HS-5 (cell line): ENCODE measurements around the gene CARMIL1.
"Not testable (repeated sequence)": the region's sequence is repeated elsewhere in the genome, so short reads cannot be mapped to it uniquely, and the experiment has no call there.

Source experiments
- DNase-seq: peaks from one replicate; pipeline ENCODE4 v3.0.0-alpha.2; 2012; ENCODE audit warnings: low read depth

Gene CARMIL1

DNA sequence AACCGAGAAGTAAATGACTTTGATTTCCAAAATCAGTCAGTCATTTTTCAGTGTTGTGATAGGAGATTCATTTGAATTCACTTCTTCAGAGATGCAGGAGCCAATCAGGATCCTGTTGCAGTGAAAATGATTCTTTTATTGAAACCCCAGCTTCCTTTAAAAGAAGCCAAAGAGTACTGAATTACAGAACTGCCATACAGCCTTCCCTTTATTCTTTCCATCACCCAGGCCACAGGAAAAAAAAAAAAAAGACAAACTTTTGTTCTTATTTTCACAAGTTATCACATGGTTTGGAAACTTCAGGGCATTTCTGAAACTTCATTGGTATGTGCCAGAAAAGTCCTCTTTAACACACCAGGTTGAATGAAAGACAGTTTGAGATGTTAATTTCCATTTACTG is 1.8 kb upstream of the CARMIL1 start:
- no peak for DNase-seq

DNA sequence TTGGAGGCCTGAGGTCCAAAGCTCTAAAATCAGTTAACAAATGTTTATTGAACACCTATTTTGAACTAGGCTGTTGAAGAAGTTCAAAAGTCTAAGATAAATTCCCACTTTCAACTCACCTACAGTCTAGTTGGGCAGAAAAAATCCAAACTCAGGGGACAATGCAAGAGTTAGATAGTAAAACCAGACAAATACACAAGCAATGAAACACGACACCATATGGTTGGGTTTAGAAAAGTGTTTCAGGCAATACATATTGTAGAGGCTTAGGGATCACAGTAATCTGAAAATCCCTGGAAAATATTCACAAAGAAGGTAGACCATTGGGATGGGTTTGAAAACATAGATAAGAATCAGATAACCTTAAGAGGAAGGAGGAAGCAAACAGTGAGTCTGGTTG is 1.3 kb upstream of the CARMIL1 start:
- DNase-seq: no peak

DNA sequence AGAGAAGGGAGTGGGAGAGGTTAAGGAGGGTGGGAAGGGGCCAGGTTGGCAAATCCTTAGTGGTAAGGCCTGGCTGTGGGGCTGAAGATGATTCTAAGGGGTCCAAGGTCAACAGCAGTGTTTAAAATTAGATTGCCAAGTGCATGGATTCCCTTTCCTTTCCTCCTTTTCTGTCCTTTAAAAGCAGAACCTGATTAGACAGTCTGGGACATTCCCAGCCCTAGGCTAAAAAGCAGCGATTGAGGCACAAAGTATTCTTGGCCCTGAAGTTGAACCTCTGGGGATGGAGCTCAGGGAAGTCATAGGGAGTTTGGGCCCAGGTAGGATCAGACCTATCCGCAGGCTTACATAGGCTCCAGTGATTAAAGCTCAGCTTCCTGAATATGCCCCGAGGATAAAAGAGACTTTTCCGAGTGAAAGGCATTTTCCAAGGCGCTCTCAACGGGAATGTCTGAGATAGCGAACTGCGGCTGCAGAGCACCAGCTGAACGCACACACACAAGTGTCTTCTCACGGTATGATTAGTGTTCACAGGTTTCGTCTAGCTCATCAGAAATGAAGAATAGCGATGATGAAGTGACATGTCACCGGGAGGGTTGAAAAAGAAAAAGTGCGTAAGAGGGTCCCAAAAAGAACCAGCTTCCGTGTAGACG is 787 bp upstream of the CARMIL1 start:
- DNase-seq: peak; percentile 18

DNA sequence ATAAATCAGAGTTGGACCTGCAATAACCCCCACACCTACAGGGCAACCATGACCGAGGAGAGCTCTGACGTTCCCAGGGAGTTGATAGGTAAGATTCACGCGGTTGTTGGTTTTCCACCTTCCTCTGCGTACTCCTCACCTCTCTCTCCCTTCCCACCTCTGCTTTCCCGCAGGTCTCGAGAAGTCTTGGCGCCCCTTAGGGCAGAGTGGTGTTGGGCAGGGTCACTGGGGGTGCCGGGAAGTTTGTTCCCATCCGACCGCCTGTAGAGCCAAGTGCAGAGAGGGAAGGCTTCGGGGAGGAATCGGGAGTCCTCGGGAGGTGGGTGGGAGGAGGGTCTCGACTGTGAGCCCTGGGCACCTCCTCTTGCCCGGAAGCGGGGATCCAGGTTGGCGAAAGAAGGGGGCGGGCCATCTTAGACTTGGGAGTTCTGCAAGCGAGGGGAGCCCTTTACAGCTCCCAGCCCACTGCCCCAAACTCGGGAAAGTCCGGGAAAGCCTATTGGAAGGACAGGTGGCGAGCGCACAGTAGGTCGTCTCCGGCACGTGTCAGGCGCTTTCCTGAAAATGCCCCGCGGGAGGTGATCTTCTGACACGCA is 672 bp downstream of the CARMIL1 start:
- DNase-seq: no peak

DNA sequence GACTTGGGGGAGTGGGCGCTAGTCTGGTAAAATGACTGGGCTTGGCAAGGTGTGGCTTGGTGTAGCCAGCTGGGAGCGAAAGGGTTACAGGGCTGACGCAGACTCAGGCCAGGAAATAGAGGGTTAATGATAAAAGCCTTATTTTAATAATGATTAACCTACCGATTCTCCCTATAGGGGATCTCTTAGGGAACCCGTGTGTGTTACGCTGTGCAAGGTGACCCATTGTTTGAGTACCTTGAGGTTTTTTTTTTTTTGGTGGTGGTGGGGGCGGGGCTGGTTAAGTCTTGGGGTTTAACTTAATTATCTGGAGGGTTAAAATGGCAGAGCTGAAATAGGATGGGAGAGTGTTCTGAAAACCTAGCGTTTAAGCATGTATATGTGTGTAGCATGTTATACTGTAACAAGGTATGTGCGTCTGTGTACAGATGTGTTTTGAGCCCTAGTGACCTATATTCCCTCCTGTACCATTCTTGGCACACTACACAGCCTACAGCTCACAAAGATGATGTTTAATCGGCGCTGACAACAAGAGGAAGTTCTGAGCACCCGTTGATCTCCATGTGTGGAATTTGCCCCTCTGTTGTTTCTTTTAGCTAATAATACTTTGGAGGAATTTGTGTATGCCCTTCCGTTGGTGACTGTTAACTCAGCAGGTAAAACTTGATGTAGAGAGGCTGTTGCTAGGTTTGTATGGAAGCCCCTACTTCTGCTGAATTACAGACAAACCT is 1.3 kb downstream of the CARMIL1 start:
- DNase-seq: no peak

DNA sequence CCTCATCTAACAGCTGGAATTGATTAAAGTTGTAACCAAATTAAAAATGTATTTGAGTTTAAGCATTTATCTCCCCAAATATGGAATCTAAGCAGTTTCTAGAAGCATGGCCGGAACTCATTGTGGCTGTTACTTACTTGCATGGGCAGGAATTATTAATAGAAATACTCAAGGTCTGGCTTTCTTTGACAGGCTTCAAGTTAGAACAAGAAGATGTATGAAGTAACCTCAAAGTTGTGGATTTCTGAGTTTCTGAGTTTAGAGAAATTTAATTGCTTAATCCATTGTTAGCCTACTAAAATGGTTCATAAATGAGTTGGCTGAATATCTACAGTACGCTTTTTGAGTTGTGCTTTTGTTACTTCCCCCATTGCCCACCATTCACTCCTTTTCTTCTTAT is 7.7 kb downstream of the CARMIL1 start:
- DNase-seq: no peak

DNA sequence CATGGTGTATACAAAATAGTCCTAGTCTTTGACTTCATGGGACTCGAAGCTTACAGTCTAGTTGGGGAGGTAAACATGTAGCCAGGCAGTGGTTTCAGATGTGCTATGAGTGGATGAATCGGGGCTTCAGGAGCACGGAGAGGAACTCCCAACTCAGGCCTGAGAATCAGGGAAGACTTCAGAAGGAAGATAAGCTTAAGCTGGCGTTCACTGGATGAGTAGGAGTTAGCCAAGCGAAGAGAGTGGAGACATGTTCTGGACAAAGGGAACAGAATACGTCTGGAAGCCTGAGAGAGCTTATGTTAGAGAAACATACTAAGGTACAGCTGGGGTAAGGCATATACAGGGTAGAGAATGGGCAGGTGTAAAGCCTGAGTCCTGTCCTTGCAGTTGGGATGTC is 8.8 kb downstream of the CARMIL1 start:
- DNase-seq: no peak

DNA sequence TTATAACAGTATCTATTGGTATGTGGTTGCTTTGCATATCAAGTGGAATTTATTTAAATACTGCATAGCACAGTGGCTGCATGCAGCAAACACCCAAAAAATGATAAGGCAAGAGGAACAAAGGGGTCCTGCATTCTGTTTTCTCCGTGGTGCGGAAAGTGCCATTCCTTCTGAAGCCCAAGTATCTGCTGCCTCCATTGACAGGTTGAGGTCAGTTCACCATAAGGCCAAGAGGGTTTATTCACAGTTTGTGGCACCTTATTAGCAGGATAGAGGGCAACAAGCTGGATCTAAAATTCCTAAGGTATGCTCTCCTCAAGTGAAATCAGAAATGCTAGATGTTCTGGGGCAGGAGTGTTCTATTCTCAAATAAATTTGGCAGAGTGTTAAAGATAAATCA is 9.3 kb downstream of the CARMIL1 start:
- no peak for DNase-seq

DNA sequence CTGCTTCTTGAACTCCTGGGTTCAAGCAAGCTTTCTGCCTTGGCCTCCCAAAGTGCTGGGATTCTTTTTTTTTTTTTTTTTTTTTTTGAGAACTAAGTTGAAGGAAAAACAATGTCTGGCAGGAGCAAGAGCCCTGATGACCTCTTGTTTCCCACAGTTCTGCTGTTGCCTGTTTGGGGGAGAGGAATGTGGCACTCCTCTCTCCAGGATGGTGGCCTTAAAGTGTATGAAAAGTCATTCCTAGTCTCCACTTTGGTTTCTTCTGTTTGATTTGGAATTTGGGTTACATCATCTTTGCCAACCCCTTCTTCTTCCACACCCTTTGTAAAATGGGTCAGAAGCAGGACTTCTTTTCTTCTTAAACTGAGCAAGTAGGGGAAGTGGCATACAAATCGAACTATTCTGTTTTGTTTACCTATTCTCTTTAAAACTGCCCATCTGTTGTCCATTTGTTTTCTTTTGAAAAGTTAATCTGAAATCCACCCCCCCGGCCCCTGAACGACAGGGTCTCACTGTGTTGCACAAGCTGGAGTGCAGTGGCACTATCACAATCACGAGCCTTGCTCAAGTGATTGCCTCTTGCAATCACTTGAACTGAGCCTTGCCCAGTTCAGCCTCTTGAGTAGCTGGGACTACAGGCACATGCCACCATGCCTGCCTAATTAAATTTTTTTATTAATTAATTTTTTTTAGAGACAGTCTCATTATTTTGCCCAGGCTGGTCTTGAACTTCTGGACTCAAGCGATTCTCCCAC is 11.3 kb downstream of the CARMIL1 start:
- no peak for DNase-seq

DNA sequence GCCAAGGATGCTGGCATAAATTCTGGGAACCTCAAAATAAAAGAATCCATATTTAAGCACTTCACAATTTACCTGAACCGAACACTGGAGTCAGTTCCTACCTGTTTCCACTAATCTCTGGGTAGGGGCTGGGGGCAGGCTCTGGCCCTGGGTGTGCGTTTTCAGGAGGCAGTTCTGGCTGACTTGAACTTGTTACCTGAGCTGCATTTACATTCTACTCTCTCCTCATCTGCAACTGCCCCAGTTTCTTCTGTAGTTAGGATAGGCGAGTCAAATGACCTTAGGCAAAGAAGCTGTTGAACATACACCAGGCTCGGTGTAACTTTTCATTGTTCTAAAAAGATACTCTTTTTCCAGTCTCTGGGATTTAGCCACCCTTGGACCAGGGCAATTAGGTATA is 13.2 kb downstream of the CARMIL1 start:
- no peak for DNase-seq

DNA sequence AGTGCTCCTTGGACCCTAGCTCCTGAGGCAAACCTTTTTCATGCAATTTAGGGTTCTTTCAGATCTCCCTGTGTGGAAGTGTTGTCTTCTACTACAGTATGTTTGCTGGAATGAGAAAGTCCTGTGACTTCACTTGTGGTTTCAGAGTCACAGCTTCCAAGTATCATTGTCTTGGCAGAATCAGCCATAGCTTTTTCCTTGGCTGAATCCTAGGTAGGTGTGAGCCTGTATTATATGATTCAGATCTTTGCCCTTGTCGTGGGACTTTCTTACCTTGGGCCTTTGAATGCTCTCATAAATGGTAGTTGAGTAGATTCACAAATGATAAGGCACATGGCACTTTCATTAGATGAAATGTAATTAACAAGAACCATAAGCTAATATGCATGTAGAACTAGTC is 16.5 kb downstream of the CARMIL1 start:
- no peak for DNase-seq

DNA sequence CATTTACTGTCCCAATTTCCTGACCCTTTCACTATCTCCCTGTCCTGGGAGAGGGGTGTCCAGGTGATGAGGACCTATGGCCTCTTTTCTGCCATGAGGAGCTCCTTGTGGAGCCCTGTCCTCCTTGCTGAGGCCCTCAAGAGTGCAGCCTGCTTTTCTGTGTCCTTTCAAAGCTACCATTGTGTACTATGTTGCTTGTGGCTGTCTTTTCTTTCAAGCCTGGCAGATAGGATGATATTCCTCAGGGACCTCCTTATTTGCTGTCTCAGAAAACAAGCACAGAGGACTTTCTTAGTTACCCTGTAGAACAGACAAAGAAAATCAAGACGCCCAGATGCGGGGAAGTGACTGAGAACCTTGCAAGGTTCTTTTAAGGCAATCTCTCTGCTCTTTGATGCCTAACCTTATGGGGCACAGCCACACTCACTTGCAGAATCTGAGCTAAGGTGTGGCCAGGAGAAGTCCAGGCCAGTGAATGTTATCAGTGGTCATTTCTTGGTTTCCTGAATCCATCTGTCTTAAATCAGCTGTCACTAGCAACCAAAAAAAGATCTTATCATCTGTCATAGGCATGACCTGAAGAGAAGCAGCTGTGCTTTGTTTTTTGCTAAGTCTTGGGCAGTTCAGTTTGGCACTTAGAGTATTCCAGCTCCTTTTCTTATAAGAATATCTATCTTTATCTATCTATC is 17.2 kb downstream of the CARMIL1 start:
- no peak for DNase-seq

DNA sequence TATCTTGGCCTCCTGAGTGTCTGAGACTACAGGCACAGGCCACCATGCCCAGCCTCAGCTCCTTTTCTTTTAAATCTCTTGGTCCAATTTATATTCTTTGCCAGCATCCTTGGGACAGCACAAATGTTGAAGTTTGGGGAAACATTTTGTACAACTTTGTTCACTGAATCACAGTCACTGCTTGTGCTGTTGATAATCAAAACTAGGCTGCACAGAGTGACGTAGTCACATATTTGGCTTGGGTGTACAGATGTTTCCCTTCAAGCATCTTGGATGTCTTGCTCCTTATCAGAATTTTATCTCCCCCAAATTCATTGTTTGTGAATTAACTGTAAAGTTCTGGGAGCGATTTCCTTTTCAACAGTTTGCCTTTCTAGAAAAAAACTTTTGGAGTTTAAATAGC is 17.9 kb downstream of the CARMIL1 start:
- DNase-seq: no peak

DNA sequence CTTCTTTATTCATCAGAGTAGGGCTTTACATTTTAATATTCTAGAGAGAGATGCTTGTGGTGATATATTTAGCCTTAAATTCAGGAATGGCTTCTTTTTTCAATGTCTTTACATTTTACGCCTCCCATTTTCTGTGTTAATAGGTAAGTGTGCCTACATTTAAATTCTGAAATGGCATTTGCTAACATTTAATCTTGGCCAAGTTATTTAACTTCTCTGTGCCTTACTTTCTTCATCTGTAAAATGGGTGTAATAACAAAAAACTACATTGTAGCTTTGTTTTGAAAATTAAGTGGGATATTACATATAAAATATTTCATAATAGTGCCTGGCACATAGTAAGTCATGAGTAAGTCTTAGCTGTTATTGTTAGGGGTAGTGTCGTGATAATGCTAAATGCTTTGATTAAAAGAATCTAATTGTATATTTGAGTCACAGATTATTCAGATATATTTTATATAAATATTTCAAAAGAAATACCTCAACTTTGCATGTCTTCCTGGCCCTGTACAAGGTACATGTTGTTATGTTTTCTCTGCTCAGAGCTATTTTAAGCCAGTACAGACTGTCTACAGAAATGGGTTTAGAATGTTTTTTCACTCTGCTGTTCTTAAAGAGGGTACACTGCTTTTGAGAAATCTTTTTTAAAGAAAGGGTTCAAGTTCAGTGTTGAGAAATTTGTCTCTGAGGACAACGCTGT is 18.8 kb downstream of the CARMIL1 start:
- DNase-seq: no peak

DNA sequence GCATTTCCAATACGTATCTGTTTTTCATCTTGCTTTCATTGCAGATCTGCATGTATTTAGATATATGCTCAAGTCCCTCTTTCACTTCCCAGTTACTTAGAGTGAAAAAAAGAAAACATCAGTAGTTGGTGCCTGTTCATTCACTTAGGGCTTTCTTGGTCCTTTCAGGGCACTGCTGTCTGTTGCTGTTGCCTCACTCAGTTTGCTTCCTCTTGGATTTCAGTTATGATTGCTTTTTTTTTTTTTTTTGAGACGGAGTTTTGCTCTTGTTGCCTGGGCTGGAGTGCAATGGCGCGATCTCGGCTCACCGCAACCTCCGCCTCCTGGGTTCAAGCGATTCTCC is 19.3 kb downstream of the CARMIL1 start:
- DNase-seq: not testable (repeated sequence)

DNA sequence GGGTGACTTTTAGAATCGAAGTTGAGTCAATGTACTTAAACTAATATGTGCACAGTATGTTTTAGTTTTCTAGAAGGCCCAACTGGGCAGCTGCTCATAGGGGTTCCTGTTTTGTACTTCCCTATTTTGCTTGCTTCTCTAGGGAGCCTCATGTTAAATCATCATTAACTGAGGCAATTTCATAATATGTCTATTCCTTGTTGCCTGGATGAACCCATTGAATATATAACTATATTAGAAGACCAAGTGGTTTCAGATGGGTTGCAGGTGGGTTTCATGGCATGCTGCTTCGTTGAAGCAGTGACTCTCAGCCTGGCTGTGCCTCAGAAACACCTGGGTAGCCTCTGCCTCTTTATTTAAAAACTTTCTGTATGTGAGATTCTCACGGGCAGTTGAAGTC is 22.2 kb downstream of the CARMIL1 start:
- no peak for DNase-seq

DNA sequence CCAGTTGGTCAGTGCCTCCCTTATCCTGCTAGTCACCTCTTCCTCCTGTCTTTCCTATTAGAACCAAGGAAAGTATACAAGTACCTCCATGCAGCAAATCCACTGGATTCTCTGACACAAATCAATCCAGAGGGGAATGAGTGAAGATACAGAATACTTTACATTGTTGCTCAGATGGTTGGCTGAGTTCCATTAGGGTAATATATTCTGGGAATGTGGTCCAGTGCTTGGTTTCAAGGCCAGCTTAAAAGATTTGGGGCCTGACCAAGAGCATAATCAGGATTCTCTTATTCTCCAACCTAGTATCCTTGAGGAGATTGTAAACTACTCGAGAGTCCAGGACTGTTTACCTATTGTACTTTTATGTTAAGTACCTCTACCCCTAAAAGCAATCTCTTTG is 23.0 kb downstream of the CARMIL1 start:
- DNase-seq: no peak

DNA sequence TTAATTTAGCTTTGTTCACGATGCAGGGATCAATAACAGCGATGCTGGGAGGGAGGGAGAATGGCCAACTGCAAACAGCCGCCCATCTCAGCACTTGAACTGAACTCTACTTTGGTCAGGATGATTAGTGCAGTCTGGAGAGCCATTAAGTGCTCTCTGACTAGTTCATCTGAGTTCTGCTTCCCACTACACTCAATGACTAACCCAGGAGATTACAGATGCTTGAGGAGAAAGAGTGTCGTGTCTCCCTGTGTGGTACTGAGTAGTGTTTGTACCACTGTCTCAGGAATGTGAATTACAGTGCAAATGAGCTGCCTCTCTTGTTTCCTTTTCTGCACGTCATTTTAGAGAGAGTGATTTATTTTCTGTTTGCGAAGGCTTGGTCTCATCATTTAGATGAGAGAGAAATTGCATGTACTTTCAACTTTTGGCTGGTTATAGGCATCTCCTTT is 23.5 kb downstream of the CARMIL1 start:
- peak; percentile 32 for DNase-seq

DNA sequence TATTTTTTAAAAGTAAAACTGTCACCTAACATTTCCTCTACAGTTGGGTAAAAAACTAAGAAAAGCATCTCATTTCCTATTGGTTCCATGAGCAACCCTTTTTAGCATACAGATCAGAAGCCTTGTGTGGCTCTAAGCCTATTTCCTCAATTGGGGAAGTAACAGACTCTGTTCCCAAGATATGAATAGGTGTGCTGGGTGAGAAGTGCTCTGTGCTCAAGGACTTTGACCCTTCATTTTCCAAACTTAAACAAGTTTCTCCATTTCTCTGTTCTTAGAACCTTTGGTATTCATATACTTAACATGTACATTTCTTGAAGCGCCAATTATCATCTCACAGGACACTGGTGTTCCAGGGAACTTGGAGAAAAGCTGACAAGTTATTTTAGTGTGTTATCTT is 24.1 kb downstream of the CARMIL1 start:
- DNase-seq: no peak

DNA sequence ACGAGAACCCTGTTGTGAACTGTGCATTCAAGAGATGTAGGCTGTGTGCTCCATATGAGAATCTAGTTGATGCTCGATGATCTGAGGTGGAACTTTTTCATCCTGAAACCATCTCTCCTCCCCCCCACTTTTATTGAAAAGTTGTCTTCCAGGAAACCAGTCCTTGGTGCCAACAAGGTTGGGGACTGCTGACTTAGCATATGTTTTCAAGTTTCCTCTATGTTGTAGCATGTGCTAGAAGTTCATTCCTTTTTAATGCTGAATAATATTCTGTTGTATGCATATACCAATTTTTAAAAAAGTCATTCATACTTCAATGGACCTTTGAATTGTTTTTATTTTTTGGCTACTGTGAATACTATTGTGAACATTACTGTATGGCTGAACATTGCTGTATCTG is 27.2 kb downstream of the CARMIL1 start:
- no peak for DNase-seq

DNA sequence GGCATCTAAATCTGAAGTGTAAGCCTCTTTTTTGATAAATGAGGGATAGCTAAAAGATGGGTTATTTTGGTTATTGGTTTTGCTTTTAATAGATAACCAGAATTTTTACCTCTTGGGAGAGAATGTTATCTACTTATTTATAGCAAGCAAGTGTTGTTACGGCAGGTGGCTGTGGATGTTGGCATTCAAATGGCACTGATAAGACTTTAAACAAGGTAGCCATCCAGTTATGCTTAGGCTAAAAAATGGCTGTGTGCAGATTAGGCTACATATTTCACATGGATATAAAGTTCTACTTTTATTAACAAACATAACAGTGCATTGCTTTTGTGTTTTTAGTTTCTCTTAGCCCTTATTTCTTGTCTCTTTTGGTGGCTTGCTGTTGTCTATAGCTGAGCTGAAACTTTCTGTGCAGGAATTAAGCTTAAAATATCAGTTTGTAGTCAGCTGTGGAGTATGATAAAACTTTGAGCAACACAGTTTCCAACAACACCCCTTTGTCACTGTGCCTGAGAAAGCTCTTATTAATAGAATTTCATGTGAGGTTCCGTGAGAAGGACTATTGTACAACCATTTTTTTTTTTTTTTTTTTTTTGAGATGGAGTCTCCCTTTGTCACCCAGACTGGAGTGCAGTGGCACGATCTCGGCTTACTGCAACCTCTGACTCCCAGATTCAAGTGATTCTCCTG is 28.8 kb downstream of the CARMIL1 start:
- no peak for DNase-seq
